Naive thymus-derived CD8-positive, alpha-beta T cell (primary cell): ENCODE data around the gene SPRED1. TPM values are rescaled to one million over a fixed set of nuclear protein-coding genes. Genes with fewer than 3 reads are reported as not detected.
"Not testable (repeated sequence)": the region's sequence is repeated elsewhere in the genome, so short reads cannot be mapped to it uniquely, and the experiment has no call there.

ENCODE experiments used
- ATAC-seq, 2 donors: fragments of 150-1000 bp; cut with Tn5 transposase in 1 of 2; sonication (Bioruptor Pico), chemical (Tn5 transposase) in 1 of 2; 1 replicate in 1 of 2; 2 replicates in 1 of 2; pipeline ENCODE4 v1.10.0; 2021; ENCODE audit warnings: mild to moderate bottlenecking in 2 of 2, moderate library complexity in 2 of 2
- POLR2A ChIA-PET: fragments of 350-600 bp; sonication (Branson Sonifier 250); formaldehyde crosslinking; loops from one replicate; lab custom pipeline; 2021; ENCODE audit warnings: antibody characterized with exemption; lab: Charles Lee
- DNase-seq, 10 donors: peaks; one replicate each; pipeline versions ENCODE4 v3.0.0 to v3.0.0-alpha.2; 2020 to 2022
- H3K27ac Mint-ChIP-seq, 10 donors: one replicate each; pipeline ENCODE4 v1.8.0; 2020 to 2022; ENCODE audit warnings: mild to moderate bottlenecking in 10 of 10, mixed read lengths in 10 of 10, moderate library complexity in 4 of 10, inconsistent platforms in 1 of 10
- H3K27me3 Mint-ChIP-seq, 5 donors: one replicate each; pipeline ENCODE4 v1.8.0; 2021 to 2022; ENCODE audit warnings: mixed read lengths in 5 of 5
- H3K36me3 Mint-ChIP-seq, 3 donors: one replicate each; pipeline ENCODE4 v1.8.0; 2020 to 2022; ENCODE audit warnings: mixed read lengths in 3 of 3, mild to moderate bottlenecking in 2 of 3, inconsistent platforms in 1 of 3
- H3K4me1 Mint-ChIP-seq, 4 donors: one replicate each; pipeline ENCODE4 v1.8.0; 2021 to 2022; ENCODE audit warnings: mixed read lengths in 4 of 4
- H3K4me3 Mint-ChIP-seq, 10 donors: one replicate each; pipeline ENCODE4 v1.8.0; 2020 to 2022; ENCODE audit warnings: mild to moderate bottlenecking in 10 of 10, mixed read lengths in 10 of 10, moderate library complexity in 6 of 10, inconsistent platforms in 1 of 10
- H3K9me3 Mint-ChIP-seq, 9 donors: one replicate each; pipeline ENCODE4 v1.8.0; 2020 to 2022; ENCODE audit warnings: mixed read lengths in 9 of 9, mild to moderate bottlenecking in 3 of 9, inconsistent platforms in 1 of 9, moderate library complexity in 1 of 9
- polyA plus RNA-seq, 3 donors: library from polyadenylated mRNA; unstranded; fragments of 300-500 nt; fragmentation: Illumina TruSeq; gene quantifications; one replicate each; pipeline ENCODE4 v1.2.3, GENCODE V29; 2021
- total RNA-seq, 8 experiments: library from RNA in 2 of 8; stranded (reverse) in 2 of 8; gene quantifications; one replicate each; pipeline ENCODE4 v1.2.3 and lab custom pipeline; 2021 to 2026

SPRED1 gene
- total and polyA plus RNA-seq, 5 experiments from 2014 or later: 0.09 to 0.75 (median 0.24) TPM

DNA sequence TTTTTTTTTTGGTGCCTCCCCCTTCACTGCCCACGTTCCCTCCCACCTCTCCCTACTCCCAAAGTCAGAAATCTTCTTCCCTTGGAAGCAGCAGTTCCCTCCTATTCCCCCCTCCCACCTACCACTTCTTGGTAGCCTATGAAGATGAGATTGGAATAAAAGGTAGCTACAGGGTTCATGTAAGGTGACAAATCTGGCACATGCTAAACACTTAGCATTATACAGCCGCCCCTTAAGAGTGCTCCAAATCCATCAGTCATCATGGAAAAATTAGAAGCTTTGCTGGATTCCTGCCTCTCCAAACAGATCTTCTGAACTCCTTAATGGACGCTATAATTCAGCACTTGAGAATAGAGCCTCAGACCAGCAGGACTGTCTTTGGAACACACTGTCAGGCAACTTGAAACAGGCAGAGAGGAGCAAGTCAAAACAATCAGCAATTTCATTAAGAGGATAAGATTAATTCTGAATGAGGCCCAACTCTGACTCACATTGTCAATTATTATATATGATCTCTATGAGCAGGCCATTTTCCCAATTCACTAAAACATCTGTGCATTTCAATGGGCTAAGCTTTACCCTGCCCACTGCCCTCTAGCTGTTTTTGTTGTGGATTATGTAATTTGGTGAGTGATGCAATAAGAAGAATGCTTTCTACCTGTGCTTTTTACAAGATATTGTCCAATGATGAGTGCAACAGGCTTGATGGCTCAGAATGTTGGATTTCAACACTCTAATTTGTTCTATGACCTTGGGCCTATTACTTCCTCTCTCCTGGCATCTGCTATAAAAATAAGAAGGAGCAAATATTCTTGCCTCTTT, 34.6 kb upstream of the SPRED1 start:
- Mint-ChIP-seq H3K27me3 (peaks cover 4 to 13% (median 9%) of the 10 kb centered on the region in 5 donors), H3K4me1 (peaks cover 0 to 9% (median 1%) of the 10 kb centered on the region in 4 donors), H3K4me3 (no peak overlapping the region), H3K9me3 (no peaks in the 10 kb centered on the region), H3K27ac (no peak overlapping the region), H3K36me3 (no peaks in the 10 kb centered on the region)
- no peak for ATAC-seq
- POLR2A ChIA-PET: no interaction called here
- DNase-seq: no peak

DNA sequence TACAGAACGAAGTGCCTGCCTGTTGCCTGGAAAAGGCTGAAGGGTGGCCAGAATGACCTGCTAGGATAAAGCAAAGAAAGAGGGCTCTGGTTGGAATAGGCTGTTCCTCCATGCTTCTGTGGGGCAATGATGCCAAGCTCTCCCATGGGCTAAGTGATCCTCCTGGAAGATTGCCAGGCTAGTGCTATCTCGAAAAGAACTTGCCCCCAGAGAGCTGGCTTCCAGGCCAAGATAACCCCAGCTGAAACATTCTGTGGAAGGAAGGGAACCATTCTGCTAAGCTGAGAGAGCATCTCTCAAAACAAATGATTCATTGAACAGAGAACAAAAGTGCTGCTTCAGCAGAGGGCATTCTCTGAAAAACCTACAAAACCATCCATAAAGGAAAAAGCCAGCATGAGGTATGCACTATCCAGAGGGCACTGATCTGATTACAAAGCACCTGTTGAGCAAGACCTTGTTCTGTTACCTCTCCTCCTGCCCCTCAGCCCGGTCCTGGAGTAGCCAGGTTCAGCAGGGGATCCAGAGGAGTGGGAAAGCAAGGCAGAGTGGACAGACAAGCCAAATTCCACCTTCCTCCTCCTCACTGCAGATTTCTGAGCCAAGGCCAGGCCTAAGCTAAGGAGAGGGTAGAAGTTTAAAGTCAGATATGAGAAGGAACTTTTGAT, 31.9 kb upstream of the SPRED1 start:
- peaks cover 0 to 2% (median 0%) of the 10 kb centered on the region in 9 donors for H3K9me3 Mint-ChIP-seq
- no peak for ATAC-seq
- no peak for DNase-seq

GRCh38 chr15:38224486-38224885, 28.1 kb upstream of the SPRED1 start:
- ATAC-seq: no peak
- no peak overlapping the region for H3K4me3 Mint-ChIP-seq
- H3K27me3 Mint-ChIP-seq: peaks cover 0 to 8% (median 3%) of the 10 kb centered on the region in 5 donors
- DNase-seq: no peak
- H3K9me3 Mint-ChIP-seq: peaks cover 0 to 2% (median 0%) of the 10 kb centered on the region in 9 donors
- H3K36me3 Mint-ChIP-seq: no peaks in the 10 kb centered on the region
- POLR2A ChIA-PET: no interaction called here
- no peak overlapping the region for H3K27ac Mint-ChIP-seq
- no peaks in the 10 kb centered on the region for H3K4me1 Mint-ChIP-seq

More for the DNA sequence above, 31.9 kb upstream of the SPRED1 start:
- no peaks in the 10 kb centered on the region for H3K36me3 Mint-ChIP-seq
- H3K4me1 Mint-ChIP-seq: peaks cover 0 to 9% (median 1%) of the 10 kb centered on the region in 4 donors
- H3K4me3 Mint-ChIP-seq: no peak overlapping the region
- POLR2A ChIA-PET: interaction anchor here (0.5 kb wide), 1 partner anchor 31 kb away, joined by 3 read pairs; no protein-coding TSS in a partner anchor
- H3K27me3 Mint-ChIP-seq: peaks cover 0 to 11% (median 7%) of the 10 kb centered on the region in 5 donors
- no peak overlapping the region for H3K27ac Mint-ChIP-seq

- H3K4me3 Mint-ChIP-seq: no peak overlapping the region
- no peak for DNase-seq
- no peak for ATAC-seq
- peaks cover 0 to 2% (median 0%) of the 10 kb centered on the region in 9 donors for H3K9me3 Mint-ChIP-seq
- no peaks in the 10 kb centered on the region for H3K4me1 Mint-ChIP-seq
- POLR2A ChIA-PET: no interaction called here
- peaks cover 0 to 4% (median 2%) of the 10 kb centered on the region in 5 donors for H3K27me3 Mint-ChIP-seq
- H3K36me3 Mint-ChIP-seq: no peaks in the 10 kb centered on the region
- no peak overlapping the region for H3K27ac Mint-ChIP-seq
Observed at GRCh38 chr15:38225381-38225780, 27.3 kb upstream of the SPRED1 start.

- H3K4me1 Mint-ChIP-seq: no peaks in the 10 kb centered on the region
- POLR2A ChIA-PET: no interaction called here
- DNase-seq (no peak), ATAC-seq (no peak)
- peaks cover 0 to 2% (median 0%) of the 10 kb centered on the region in 9 donors for H3K9me3 Mint-ChIP-seq
- H3K4me3 Mint-ChIP-seq: no peak overlapping the region
- peaks cover 0 to 4% (median under 1%) of the 10 kb centered on the region in 5 donors for H3K27me3 Mint-ChIP-seq
- no peak overlapping the region for H3K27ac Mint-ChIP-seq
- no peaks in the 10 kb centered on the region for H3K36me3 Mint-ChIP-seq
Observed at GRCh38 chr15:38226608-38227266, 25.9 kb upstream of the SPRED1 start.

DNA sequence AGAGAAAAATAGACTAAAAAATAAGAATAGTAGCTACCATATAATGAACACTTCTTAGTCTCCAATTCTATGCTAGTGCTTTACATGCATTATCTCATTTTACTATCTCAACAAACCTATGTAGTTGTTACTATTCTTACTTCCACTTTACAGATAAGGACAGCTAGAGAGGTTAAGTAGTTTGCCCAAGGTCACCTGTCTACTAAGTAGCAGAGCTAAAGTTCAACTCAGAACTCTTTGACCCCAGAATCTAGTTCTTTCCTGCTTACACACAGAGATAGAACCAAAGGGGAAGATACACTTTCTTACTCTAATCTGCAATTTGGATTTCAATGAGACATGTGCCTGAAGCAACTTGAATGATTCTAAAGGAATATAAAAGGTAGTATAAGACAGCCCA, 24.7 kb upstream of the SPRED1 start:
- no peak overlapping the region for H3K4me3 Mint-ChIP-seq
- no peaks in the 10 kb centered on the region for H3K36me3 Mint-ChIP-seq
- ATAC-seq: no peak
- H3K9me3 Mint-ChIP-seq: peaks cover 0 to 2% (median 0%) of the 10 kb centered on the region in 9 donors
- H3K4me1 Mint-ChIP-seq: no peaks in the 10 kb centered on the region
- H3K27ac Mint-ChIP-seq: no peak overlapping the region
- POLR2A ChIA-PET: no interaction called here
- peaks cover 0 to 6% (median 3%) of the 10 kb centered on the region in 5 donors for H3K27me3 Mint-ChIP-seq
- DNase-seq: no peak

DNA sequence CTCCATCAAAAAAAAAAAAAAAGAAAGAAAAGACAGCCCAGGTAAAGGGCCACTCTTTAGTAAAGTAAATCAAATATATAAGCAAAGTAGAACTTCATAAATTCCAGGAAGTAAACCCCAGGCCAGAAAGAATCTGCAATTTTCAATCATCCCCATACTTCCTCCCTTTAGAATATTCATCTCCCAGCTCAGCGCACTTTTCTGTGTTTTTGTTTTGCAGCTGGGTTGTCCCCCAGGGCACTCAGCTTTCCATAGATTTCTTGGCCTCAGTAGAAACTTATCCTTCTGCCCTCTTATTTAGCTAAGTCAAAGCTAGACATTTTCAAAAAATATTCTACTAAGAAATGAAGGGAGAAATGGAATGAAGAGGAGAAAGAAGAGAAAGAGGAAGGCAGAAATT, 24.0 kb upstream of the SPRED1 start:
- Mint-ChIP-seq H3K36me3 (no peaks in the 10 kb centered on the region), H3K9me3 (no peaks in the 10 kb centered on the region), H3K4me1 (no peaks in the 10 kb centered on the region), H3K27me3 (peaks cover 0 to 6% (median 0%) of the 10 kb centered on the region in 5 donors), H3K4me3 (no peak overlapping the region), H3K27ac (no peak overlapping the region)
- ATAC-seq (no peak), DNase-seq (no peak)
- POLR2A ChIA-PET: no interaction called here

- Mint-ChIP-seq H3K27me3 (peaks cover 0 to 9% (median 5%) of the 10 kb centered on the region in 5 donors), H3K4me3 (no peak overlapping the region), H3K27ac (no peak overlapping the region), H3K9me3 (no peaks in the 10 kb centered on the region), H3K36me3 (no peaks in the 10 kb centered on the region), H3K4me1 (no peaks in the 10 kb centered on the region)
- POLR2A ChIA-PET: no interaction called here
- ATAC-seq: no peak
- no peak for DNase-seq
Observed at GRCh38 chr15:38229705-38230310, 22.8 kb upstream of the SPRED1 start.

- ATAC-seq: no peak
- H3K4me1 Mint-ChIP-seq: no peaks in the 10 kb centered on the region
- H3K4me3 Mint-ChIP-seq: no peak overlapping the region
- POLR2A ChIA-PET: no interaction called here
- no peak overlapping the region for H3K27ac Mint-ChIP-seq
- no peaks in the 10 kb centered on the region for H3K9me3 Mint-ChIP-seq
- H3K36me3 Mint-ChIP-seq: no peaks in the 10 kb centered on the region
- no peak for DNase-seq
- peaks cover 0 to 11% (median 5%) of the 10 kb centered on the region in 5 donors for H3K27me3 Mint-ChIP-seq
Observed at GRCh38 chr15:38231436-38231835, 21.2 kb upstream of the SPRED1 start.

DNA sequence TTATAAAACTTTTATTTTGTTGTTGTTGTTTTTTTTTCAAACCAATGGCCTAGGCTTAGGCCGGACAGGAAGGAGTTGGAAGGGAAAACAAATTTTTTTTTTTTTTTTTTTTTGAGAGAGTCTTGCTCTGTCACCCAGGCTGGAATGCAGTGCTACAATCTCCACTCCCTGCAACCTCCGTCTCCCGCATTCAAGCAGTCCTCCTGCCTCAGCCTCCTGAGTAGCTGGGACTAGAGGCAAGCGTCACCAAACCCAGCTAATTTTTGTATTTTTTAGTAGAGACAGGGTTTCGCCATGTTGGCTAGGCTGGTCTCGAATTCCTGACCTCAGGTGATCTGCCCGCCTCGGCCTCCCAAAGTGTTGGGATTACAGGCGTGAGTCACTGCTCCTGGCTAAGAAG, 15.6 kb upstream of the SPRED1 start:
- H3K4me1 Mint-ChIP-seq, H3K4me3 Mint-ChIP-seq, H3K36me3 Mint-ChIP-seq, DNase-seq, H3K9me3 Mint-ChIP-seq, POLR2A ChIA-PET, H3K27ac Mint-ChIP-seq, ATAC-seq: not testable (repeated sequence)
- H3K27me3 Mint-ChIP-seq: peaks cover 8 to 13% (median 11%) of the 10 kb centered on the region in 5 donors

DNA sequence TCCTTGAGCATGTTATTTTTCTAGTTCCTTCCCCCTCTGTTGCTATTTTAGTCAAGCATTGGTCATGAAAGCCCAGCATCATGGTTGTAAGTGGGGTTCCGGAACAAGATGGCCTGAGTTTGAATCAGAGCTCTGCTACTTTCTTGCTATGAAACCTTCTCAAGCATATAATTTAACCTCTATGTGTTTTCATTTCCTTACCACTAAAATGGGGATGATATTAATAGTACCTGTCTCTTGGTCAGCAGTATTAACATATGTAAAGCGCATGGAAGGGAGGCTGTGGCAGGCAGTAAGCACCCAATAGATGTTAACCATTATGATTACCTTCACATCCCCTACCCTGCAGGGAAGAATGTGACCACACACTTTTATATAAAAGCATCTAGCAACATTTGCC, 14.3 kb upstream of the SPRED1 start:
- no peak for DNase-seq
- Mint-ChIP-seq H3K9me3 (no peaks in the 10 kb centered on the region), H3K4me3 (no peak overlapping the region), H3K27ac (peak overlapping the region in 1 of 10 donors; percentile 10), H3K27me3 (peaks cover 6 to 24% (median 11%) of the 10 kb centered on the region in 5 donors), H3K4me1 (peaks cover 0 to 6% (median 0%) of the 10 kb centered on the region in 4 donors), H3K36me3 (no peaks in the 10 kb centered on the region)
- POLR2A ChIA-PET: no interaction called here
- no peak for ATAC-seq

DNA sequence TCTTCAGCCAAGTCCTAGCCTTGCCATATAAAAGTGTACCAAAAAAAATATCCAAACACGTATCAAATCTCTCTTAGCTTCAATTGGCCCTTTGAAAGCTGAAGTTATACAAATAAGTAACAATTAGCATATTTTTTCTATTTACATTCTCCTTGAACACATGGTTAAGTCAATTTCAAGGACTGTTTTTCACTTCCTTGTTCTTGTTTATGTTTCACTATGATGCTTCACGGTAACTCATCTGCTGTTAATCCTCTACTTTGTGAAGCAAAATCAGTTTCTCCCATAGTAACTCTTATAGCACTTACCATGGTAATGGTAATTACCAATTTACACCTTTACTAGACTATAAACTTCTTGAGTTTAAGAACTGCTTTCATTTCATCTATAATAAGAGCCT, 10.6 kb upstream of the SPRED1 start:
- no peaks in the 10 kb centered on the region for H3K9me3 Mint-ChIP-seq
- no peak overlapping the region for H3K4me3 Mint-ChIP-seq
- H3K27me3 Mint-ChIP-seq: peaks cover 13 to 55% (median 22%) of the 10 kb centered on the region in 5 donors
- ATAC-seq (no peak), DNase-seq (no peak)
- H3K27ac Mint-ChIP-seq: no peak overlapping the region
- H3K4me1 Mint-ChIP-seq: peaks cover 0 to 6% (median 0%) of the 10 kb centered on the region in 4 donors
- H3K36me3 Mint-ChIP-seq: no peaks in the 10 kb centered on the region
- POLR2A ChIA-PET: no interaction called here
